HepG2 (cell line): Measurements from ENCODE around the gene FZD8. TPM values are rescaled to one million over a fixed set of nuclear protein-coding genes. Genes with fewer than 3 reads are reported as not detected.

Source experiments
- ATAC-seq: fragments of 200-7000 bp; cut with Tn5 transposase; 3 replicates; pipeline ENCODE4 v1.9.1; 2020; ENCODE audit warnings: mild to moderate bottlenecking, moderate library complexity
- BruUV-seq: library from RNA; stranded (reverse); fragments of 400-500 nt; replicated peaks from 2 replicates; lab custom pipeline; 2021; lab: Mats Ljungman, UMichigan
- CTCF ChIA-PET: fragments of 300-600 bp; formaldehyde crosslinking; extraction: SDS; loops from one replicate; lab custom pipeline; 2021; ENCODE audit warnings: low total read pairs, inconsistent platforms, low intra/inter-chr PET ratio; lab: Yijun Ruan, JAX
- POLR2A ChIA-PET: fragments of 350-600 bp; sonication (Branson Sonifier 250); formaldehyde crosslinking; loops from one replicate; lab custom pipeline; 2020; ENCODE audit warnings: antibody characterized with exemption, inconsistent platforms; lab: Yijun Ruan, JAX
- DNase-seq: peaks from one replicate; pipeline ENCODE4 v3.0.0-alpha.2; 2015; ENCODE audit warnings: low spot score
- FAIRE-seq: peaks from 3 replicates; lab custom pipeline; 2011; peaks lifted over from hg19 to GRCh38; lab: Jason Lieb, UNC
- H2AFZ ChIP-seq: one replicate; pipeline ENCODE4 v1.6.1; 2011; ENCODE audit warnings: low read length, inconsistent platforms
- H3K27ac ChIP-seq: fragments of 300-600 bp; 3 replicates; pipeline ENCODE4 v1.8.0; 2011; ENCODE audit warnings: mixed run types, mild to moderate bottlenecking, mixed read lengths, low read length, inconsistent platforms; ENCODE audit not compliant: insufficient read depth; ENCODE audit errors: extremely low read length
- H3K27me3 ChIP-seq, 2 experiments: fragments of 200-600 bp in 1 of 2; 2 replicates in 1 of 2; 3 replicates in 1 of 2; pipeline versions ENCODE4 v1.6.0 to v1.8.0; 2011; ENCODE audit warnings: low read length in 2 of 2, mild to moderate bottlenecking in 2 of 2, moderate library complexity in 2 of 2, inconsistent platforms in 1 of 2; ENCODE audit not compliant: insufficient read depth in 2 of 2, control insufficient read depth in 1 of 2
- H3K36me3 ChIP-seq, 2 experiments: fragments of 200-600 bp in 1 of 2; replicated peaks in 1 of 2; 2 replicates in 1 of 2; 3 replicates in 1 of 2; pipeline versions ENCODE4 v1.5.1 to v1.8.0; 2011; ENCODE audit warnings: low read length in 2 of 2, inconsistent platforms in 1 of 2; ENCODE audit not compliant: insufficient read depth in 2 of 2, control insufficient read depth in 1 of 2
- H3K4me1 ChIP-seq: 2 replicates; pipeline ENCODE4 v1.5.1; 2012; ENCODE audit warnings: low read length, inconsistent platforms; ENCODE audit not compliant: insufficient read depth
- H3K4me2 ChIP-seq: 2 replicates; pipeline ENCODE4 v1.6.0; 2011; ENCODE audit warnings: low read depth, low read length, inconsistent platforms
- H3K4me3 ChIP-seq, 3 experiments: fragments of 200-600 bp in 1 of 3; sonication (generic), shearing (Covaris generic) in 1 of 3; replicated peaks in 1 of 3; 2 replicates each; pipeline ENCODE4 v1.5.1; 2011 to 2016; ENCODE audit warnings: low read length in 3 of 3, inconsistent platforms in 2 of 3, low read depth in 2 of 3, mild to moderate bottlenecking in 2 of 3, control low read depth in 1 of 3, mixed read lengths in 1 of 3; ENCODE audit not compliant: insufficient read depth in 1 of 3
- H3K79me2 ChIP-seq: one replicate; pipeline ENCODE4 v1.6.1; 2011; ENCODE audit warnings: low read length, inconsistent platforms; ENCODE audit not compliant: insufficient read depth
- H3K9ac ChIP-seq: 2 replicates; pipeline ENCODE4 v1.6.0; 2011; ENCODE audit warnings: mild to moderate bottlenecking, low read depth, low read length, inconsistent platforms; ENCODE audit not compliant: insufficient read depth
- H3K9me3 ChIP-seq: 2 replicates; pipeline ENCODE4 v1.5.1; 2012; ENCODE audit warnings: mild to moderate bottlenecking, low read length
- H4K20me1 ChIP-seq: 2 replicates; pipeline ENCODE4 v1.6.0; 2011; ENCODE audit warnings: inconsistent platforms, mild to moderate bottlenecking, low read length, moderate library complexity; ENCODE audit not compliant: insufficient read depth
- ATF7-NPFF ChIP-seq: sonication (generic); formaldehyde crosslinking; IDR thresholded peaks from 2 replicates; pipeline ENCODE4 v1.8.1; 2023; ENCODE audit warnings: mild to moderate bottlenecking, low read depth, missing genetic modification reagents, moderate library complexity
- ETV5 ChIP-seq: IDR thresholded peaks from 2 replicates; pipeline ENCODE4 v1.6.1; 2018; ENCODE audit warnings: missing biosample characterization, missing genetic modification reagents, inconsistent platforms, borderline replicate concordance
- ZNF530 ChIP-seq: sonication (generic); formaldehyde crosslinking; IDR thresholded peaks from 2 replicates; pipeline ENCODE4 v1.5.0; 2020; ENCODE audit warnings: low read depth, mild to moderate bottlenecking, missing genetic modification reagents
- ZNF543 ChIP-seq: sonication (generic); formaldehyde crosslinking; IDR thresholded peaks from 2 replicates; pipeline ENCODE4 v1.4.0; 2020; ENCODE audit warnings: mild to moderate bottlenecking, missing genetic modification reagents
- ZNF768 ChIP-seq: sonication (generic); formaldehyde crosslinking; IDR thresholded peaks from 2 replicates; pipeline ENCODE4 v1.4.0; 2020; ENCODE audit warnings: missing genetic modification reagents
- WGBS: methylation state at CpG from one replicate; pipeline ENCODE4 v1.1.6; 2017; ENCODE audit warnings: low lambda C conversion rate; 5-methylcytosine and 5-hydroxymethylcytosine counted together
- in situ Hi-C: cut with HindIII; loops from 2 replicates; pipeline ENCODE4 v1.10.0; 2017; ENCODE audit warnings: low pct_unique_long_range_greater_than_20kb; ENCODE audit not compliant: extremely low pct_ligation_motif_present
- intact Hi-C: fragments of 100-400 bp; cut with micrococcal nuclease; formaldehyde crosslinking; loops from one replicate; pipeline ENCODE4 v1.10.0; 2022; ENCODE audit not compliant: unreplicated experiment
- polyA plus RNA-seq, 8 experiments: library from polyadenylated mRNA; depleted of rRNA in 3 of 8; stranded (reverse) in 7 of 8; unstranded in 1 of 8; fragments of >200 nt; fragmentation: Illumina TruSeq in 4 of 8; extraction: Trizol in 4 of 8; gene quantifications; 2 replicates each; pipeline versions ENCODE4 v1.2.1 to v1.2.3, GENCODE V29; 2011 to 2016; ENCODE audit warnings: low read depth in 4 of 8, missing spikeins in 1 of 8, mixed read lengths in 1 of 8; ENCODE audit not compliant: insufficient read depth in 1 of 8
- total RNA-seq, 5 experiments: library from RNA; depleted of rRNA; stranded (reverse); fragments of >200 nt; fragmentation: Illumina TruSeq; extraction: Trizol; gene quantifications; 2 replicates each; pipeline ENCODE4 v1.2.3, GENCODE V29; 2016; ENCODE audit warnings: low read depth in 1 of 5

The FZD8 gene
- total and polyA plus RNA-seq, 2 of the 13 experiments (the other 11 are each of a cell fraction or from before 2014, with no cell fraction given), result 0.05 to 0.07 TPM

DNA sequence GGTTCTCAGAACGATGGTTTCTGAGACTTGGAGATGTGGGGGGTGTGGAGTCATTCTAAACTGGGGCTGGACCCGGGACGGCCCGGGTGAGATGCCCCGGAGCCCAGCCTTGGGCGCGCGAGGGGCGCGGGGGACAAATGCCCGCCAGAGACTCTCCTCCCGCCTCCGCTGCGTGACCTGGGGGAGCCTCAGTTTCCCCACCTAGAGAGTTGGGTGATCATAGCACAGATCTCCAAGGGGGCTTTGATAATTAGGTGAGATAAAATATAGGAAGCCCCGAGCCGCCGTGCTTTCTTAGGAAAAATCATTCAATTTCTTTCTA lies 658 bp upstream of the FZD8 start:
- Histone ChIP-seq H3K9me3 (no peaks in the 10 kb centered on the region), H3K27me3 (peaks cover 6 to 30% of the 10 kb centered on the region in 2 experiments), H3K4me3 (peak overlapping the region in 2 of 3 experiments; percentile 51 to 68; a peak in 3 of 6 replicates), H3K36me3 (no peaks in the 10 kb centered on the region), H3K79me2 (no peaks in the 10 kb centered on the region), H2AFZ (no peak overlapping the region), H3K9ac (no peak overlapping the region), H4K20me1 (no peaks in the 10 kb centered on the region), H3K4me1 (peaks cover 20% of the 10 kb centered on the region), H3K4me2 (peak overlapping the region; percentile 78), H3K27ac (no peak overlapping the region)
- WGBS, result 4% methylated on average over 5 of the region's 17 CpGs
- TF ChIP-seq ETV5 (CRISPR knock-in tag) (no peak), ZNF768 (CRISPR knock-in tag) (0 out of 2 replicates have a peak, but pooled peaks have one; percentile 0)
- ChIA-PET CTCF (no interaction called here), POLR2A (no interaction called here)
- BruUV-seq, result no TSS peak
- in situ Hi-C loops (loop anchor here (10.0 kb wide), 1 partner anchor 142 kb away; no protein-coding TSS in a partner anchor), intact Hi-C loops (loop anchor here (2.0 to 5.0 kb wide), 2 partner anchors 45 to 138 kb away; no protein-coding TSS in a partner anchor)
- DNase-seq (no peak), FAIRE-seq (no peak), ATAC-seq (no peak)

DNA sequence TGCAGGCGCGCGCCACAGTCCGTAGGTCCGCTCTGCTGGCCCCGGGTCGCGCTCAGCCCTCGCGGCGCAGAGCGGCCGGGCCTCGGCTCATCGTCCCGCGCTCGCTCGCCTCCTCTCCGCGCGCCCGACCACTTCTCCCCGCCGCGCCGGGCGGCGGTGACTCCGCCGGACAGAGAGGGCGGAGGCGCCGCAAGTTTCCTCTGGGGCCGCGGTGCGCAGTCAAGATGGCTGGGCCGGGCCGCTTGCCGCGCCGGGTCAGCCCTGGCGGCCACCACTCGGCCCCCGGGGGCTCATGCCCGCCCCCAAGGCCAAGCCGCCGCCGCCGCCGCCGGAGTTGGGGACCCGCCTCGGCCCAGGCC lies 441 bp downstream of the FZD8 start:
- no peaks in the 10 kb centered on the region for H4K20me1 ChIP-seq
- H3K4me1 ChIP-seq, result peaks cover 20% of the 10 kb centered on the region
- intact Hi-C loops (loop anchor here (2.0 to 5.0 kb wide), 2 partner anchors 46 to 139 kb away; no protein-coding TSS in a partner anchor), in situ Hi-C loops (loop anchor here (10.0 kb wide), 1 partner anchor 143 kb away; no protein-coding TSS in a partner anchor)
- no peak overlapping the region for H3K27ac ChIP-seq
- H2AFZ ChIP-seq, result no peak overlapping the region
- H3K9me3 ChIP-seq, result no peaks in the 10 kb centered on the region
- no peak for FAIRE-seq
- no peak overlapping the region for H3K9ac ChIP-seq
- H3K79me2 ChIP-seq, result no peaks in the 10 kb centered on the region
- DNase-seq, result no peak
- POLR2A ChIA-PET, result no interaction called here
- CTCF ChIA-PET, result interaction anchor here (1.8 kb wide), 1 partner anchor 139 kb away, joined by 6 read pairs; no protein-coding TSS in a partner anchor
- peak; percentile 44 for ATAC-seq
- no TSS peak for BruUV-seq
- H3K27me3 ChIP-seq, result peaks cover 6 to 30% of the 10 kb centered on the region in 2 experiments
- H3K4me3 ChIP-seq, result peak overlapping the region; percentile 51 to 68 (median 58); a peak in 5 of 6 replicates
- WGBS, result no CpG with 5 or more reads among the region's 54 CpGs
- no peak for TF ChIP-seq ZNF530 (CRISPR knock-in tag)
- TF ChIP-seq ZNF543, result 0 out of 2 replicates have a peak, but pooled peaks have one; percentile 18
- TF ChIP-seq ATF7-NPFF (CRISPR knock-in tag), result peak; percentile 6; the same call in 1 of the 2 replicates
- TF ChIP-seq, all 625 proteins: peak for 2
- Histone ChIP-seq H3K4me2 (peak overlapping the region; percentile 78), H3K36me3 (no peaks in the 10 kb centered on the region)
